GM12874 (cell line): Measurements from ENCODE around the gene PSME3.

Source experiments
- CTCF ChIP-seq: IDR thresholded peaks from 2 replicates; pipeline ENCODE4 v1.5.1; 2011; ENCODE audit warnings: low read depth, mild to moderate bottlenecking, control low read depth, low read length, moderate library complexity; ENCODE audit not compliant: insufficient read depth

PSME3 gene

GRCh38 chr17:42879596-42879985 is 46.4 kb downstream of the PSME3 start:
- no peak for TF ChIP-seq CTCF

GRCh38 chr17:42880776-42881310 is 47.6 kb downstream of the PSME3 start:
- no peak for TF ChIP-seq CTCF

- TF ChIP-seq CTCF = no peak
Observed at GRCh38 chr17:42882166-42882565, 49.0 kb downstream of the PSME3 start.

GRCh38 chr17:42883802-42884558 is 50.8 kb downstream of the PSME3 start:
- no peak for TF ChIP-seq CTCF

GRCh38 chr17:42886283-42887176 is 53.3 kb downstream of the PSME3 start:
- TF ChIP-seq CTCF = no peak

GRCh38 chr17:42889809-42890208 is 56.6 kb downstream of the PSME3 start:
- no peak for TF ChIP-seq CTCF

GRCh38 chr17:42891539-42892152 is 58.4 kb downstream of the PSME3 start:
- no peak for TF ChIP-seq CTCF
